NCI-H774 (cell line): ENCODE results near the gene MACROD2.
"Not testable (repeated sequence)": the region's sequence is repeated elsewhere in the genome, so short reads cannot be mapped to it uniquely, and the experiment has no call there.

Experiments
- DNase-seq: peaks from one replicate; lab custom pipeline; 2025; lab: John Stamatoyannopoulos, UW

MACROD2 gene

GRCh38 chr20:14956026-14956425, 960.7 kb downstream of the MACROD2 start:
- DNase-seq, result no peak

GRCh38 chr20:14956538-14956937, 961.2 kb downstream of the MACROD2 start:
- no peak for DNase-seq

DNA sequence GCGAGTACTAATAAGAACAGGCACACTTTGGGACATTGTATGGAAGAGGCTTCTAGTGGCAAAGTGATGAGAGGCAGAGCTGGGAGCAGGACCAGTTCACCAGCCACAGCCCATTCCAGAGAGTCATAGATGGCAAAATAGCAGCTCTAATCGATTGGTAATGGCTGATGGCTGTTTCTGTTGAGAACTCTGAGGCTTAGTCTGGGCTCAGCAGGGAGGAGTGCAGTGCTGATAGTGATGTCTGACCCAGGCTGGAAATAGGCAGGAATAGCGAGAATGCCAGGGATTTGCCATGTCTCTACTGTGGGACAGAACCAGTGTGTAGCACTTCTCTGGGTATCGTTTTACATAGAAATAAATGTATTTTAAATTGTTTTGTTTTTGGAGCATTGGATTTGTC, 962.1 kb downstream of the MACROD2 start:
- no peak for DNase-seq

GRCh38 chr20:14958626-14959025, 963.3 kb downstream of the MACROD2 start:
- DNase-seq, result no peak

- no peak for DNase-seq
Measured at GRCh38 chr20:14959506-14960475, 964.5 kb downstream of the MACROD2 start.

GRCh38 chr20:14960831-14961230, 965.5 kb downstream of the MACROD2 start:
- DNase-seq, result no peak

- no peak for DNase-seq
Measured at GRCh38 chr20:14963262-14963663, 967.9 kb downstream of the MACROD2 start.

- DNase-seq, result no peak
Measured at GRCh38 chr20:14966203-14966602, 970.9 kb downstream of the MACROD2 start.

GRCh38 chr20:14966808-14967207, 971.5 kb downstream of the MACROD2 start:
- DNase-seq, result no peak

GRCh38 chr20:14972256-14972655, 976.9 kb downstream of the MACROD2 start:
- DNase-seq, result no peak

DNA sequence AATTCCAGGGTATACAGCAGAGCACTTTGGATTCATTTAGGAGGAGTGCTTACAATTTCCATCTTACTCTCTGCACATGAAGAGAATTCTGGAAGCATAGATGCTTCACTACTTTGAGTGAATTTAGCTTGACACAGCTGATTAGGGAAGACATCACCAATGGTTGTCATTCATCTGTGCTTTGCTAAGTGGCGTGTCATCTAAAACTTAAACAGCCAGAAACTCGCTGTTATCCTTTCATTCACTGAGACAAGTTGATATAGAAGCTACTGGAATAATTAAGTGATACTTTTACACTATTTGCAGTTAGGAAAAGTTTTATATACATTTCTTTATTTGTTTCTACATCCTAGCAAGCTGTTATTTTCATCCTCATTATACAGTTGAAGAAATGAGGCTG, 977.4 kb downstream of the MACROD2 start:
- DNase-seq, result no peak

GRCh38 chr20:14979453-14979986, 984.2 kb downstream of the MACROD2 start:
- no peak for DNase-seq

DNA sequence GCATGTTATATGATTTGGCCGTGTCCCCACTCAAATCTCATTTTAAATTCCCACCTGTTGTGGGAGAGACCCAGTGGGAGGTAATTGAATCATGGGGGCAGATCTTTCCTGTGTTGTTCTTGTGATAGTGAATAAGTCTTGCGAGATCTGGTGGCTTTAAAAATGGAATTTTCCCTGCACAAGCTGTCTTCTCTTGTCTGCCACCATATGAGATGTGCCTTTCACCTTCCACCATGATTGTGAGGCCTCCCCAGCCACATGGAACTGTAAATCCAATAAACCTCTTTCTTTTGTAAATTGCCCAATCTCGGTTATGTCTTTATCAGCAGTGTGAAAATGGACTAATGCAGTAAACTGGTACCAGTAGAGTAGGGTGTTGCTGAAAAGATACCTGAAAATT, 986.2 kb downstream of the MACROD2 start:
- DNase-seq, result not testable (repeated sequence)

DNA sequence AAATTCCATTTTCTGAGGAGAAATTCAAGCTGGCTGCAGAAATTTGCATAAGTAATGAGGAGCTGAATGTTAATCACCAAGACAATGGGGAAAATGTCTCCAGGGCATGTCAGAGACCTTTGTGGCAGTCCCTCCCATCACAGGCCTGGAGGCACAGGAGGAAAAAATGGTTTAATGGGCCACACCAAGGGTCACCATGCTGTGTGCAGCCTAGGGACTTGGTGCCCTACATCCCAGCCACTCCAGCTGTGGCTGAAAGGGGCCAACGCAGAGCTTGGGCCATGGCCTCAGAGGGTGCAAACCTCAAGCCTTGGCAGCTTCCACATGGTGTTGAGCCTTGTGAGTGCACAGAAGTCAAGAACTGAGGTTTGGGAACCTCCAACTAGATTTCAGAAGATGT, 987.0 kb downstream of the MACROD2 start:
- DNase-seq, result not testable (repeated sequence)

DNA sequence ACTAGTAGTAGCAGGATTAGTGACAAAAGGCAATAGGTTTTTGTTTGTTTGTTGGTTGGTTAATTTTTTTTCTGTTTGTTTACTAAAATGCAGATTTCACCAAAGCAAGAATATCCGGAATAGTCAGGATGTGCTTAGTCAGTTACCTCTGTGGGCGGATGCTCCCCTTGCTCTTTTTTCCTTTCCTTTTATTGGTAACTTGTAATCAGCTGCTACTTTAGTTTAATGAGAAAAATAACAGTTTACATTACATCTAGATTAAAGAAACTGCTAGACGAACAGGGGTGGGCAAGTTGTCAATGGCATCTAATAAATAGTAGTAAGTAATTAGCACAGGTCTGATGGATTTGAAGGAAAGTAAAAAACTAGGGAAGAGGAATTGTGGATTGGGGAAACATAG, 989.0 kb downstream of the MACROD2 start:
- no peak for DNase-seq

- DNase-seq, result no peak
Measured at GRCh38 chr20:14984768-14985622, 989.7 kb downstream of the MACROD2 start.

GRCh38 chr20:14986026-14986655, 990.8 kb downstream of the MACROD2 start:
- DNase-seq, result peak; percentile 7

DNA sequence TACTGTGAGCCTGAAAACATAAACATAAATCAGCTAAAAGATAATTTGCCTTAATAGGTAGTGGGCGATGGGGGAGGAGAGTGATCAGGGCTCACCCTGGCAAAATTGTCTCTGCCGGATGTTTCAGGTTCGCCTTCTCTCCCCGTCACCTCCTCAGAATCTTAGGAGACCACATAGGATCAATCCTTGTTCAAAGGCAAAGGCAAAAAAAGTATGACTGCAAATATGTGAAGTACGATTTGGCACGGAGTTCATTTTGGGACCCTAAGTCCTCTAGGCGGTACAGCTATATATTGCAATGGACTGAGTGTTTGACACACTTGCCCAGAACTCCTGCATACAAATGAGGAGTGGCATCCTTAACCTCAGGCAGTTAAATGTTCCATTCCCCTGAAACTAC, 991.3 kb downstream of the MACROD2 start:
- no peak for DNase-seq

GRCh38 chr20:14989535-14990290, 994.4 kb downstream of the MACROD2 start:
- no peak for DNase-seq

- no peak for DNase-seq
Measured at GRCh38 chr20:14991023-14991422, 995.7 kb downstream of the MACROD2 start.

GRCh38 chr20:14992153-14992552, 996.8 kb downstream of the MACROD2 start:
- DNase-seq, result no peak
